PC-3 (cell line): ENCODE results near the gene UFD1. TPM values are rescaled to one million over a fixed set of nuclear protein-coding genes. Genes with fewer than 3 reads are reported as not detected.

Experiments used
- ATAC-seq: fragments of 200-7000 bp; cut with Tn5 transposase; 2 replicates; pipeline ENCODE4 v1.9.1; 2020; ENCODE audit warnings: mild to moderate bottlenecking, moderate library complexity
- BruUV-seq: library from RNA; stranded (reverse); fragments of 400-500 nt; replicated peaks from 2 replicates; lab custom pipeline; 2021; lab: Mats Ljungman, UMichigan
- CTCF ChIA-PET: fragments of 300-600 bp; sonication (Branson Sonifier 250); formaldehyde crosslinking; loops from one replicate; lab custom pipeline; 2022; ENCODE audit warnings: antibody characterized with exemption; lab: Charles Lee
- POLR2A ChIA-PET: fragments of 300-600 bp; sonication (Branson Sonifier 250); formaldehyde crosslinking; loops from one replicate; lab custom pipeline; 2022; ENCODE audit warnings: antibody characterized with exemption; ENCODE audit not compliant: unreplicated experiment; lab: Charles Lee
- DNase-seq: peaks from one replicate; pipeline ENCODE4 v3.0.0-alpha.2; 2015
- H2AFZ ChIP-seq: fragments of 300-600 bp; sonication (generic); 2 replicates; pipeline ENCODE4 v1.6.0; 2016; ENCODE audit warnings: antibody characterized with exemption, low read length
- H3F3A ChIP-seq: fragments of 300-600 bp; sonication (generic); one replicate; pipeline ENCODE4 v1.6.0; 2017; ENCODE audit warnings: antibody characterized with exemption, low read length, control low read depth, mild to moderate bottlenecking; ENCODE audit not compliant: unreplicated experiment
- H3K27ac ChIP-seq: fragments of 300-600 bp; sonication (generic); 2 replicates; pipeline ENCODE4 v1.5.1; 2016; ENCODE audit warnings: mild to moderate bottlenecking, low read length
- H3K27me3 ChIP-seq: fragments of 300-600 bp; sonication (generic); 2 replicates; pipeline ENCODE4 v1.6.1; 2016; ENCODE audit warnings: low read length, mixed read lengths
- H3K36me3 ChIP-seq: fragments of 300-600 bp; sonication (generic); 2 replicates; pipeline ENCODE4 v1.6.1; 2016; ENCODE audit warnings: low read depth, mixed run types, low read length, mixed read lengths
- H3K4me1 ChIP-seq: fragments of 300-600 bp; sonication (generic); 2 replicates; pipeline ENCODE4 v1.5.1; 2016; ENCODE audit warnings: low read length; ENCODE audit not compliant: insufficient read depth
- H3K4me2 ChIP-seq: fragments of 300-600 bp; sonication (generic); 2 replicates; pipeline ENCODE4 v1.6.0; 2016; ENCODE audit warnings: low read length
- H3K4me3 ChIP-seq: fragments of 300-600 bp; sonication (generic); 2 replicates; pipeline ENCODE4 v1.5.1; 2016; ENCODE audit warnings: mild to moderate bottlenecking, low read length, mixed read lengths
- H3K79me2 ChIP-seq: fragments of 300-600 bp; sonication (generic); 2 replicates; pipeline ENCODE4 v1.6.1; 2017; ENCODE audit warnings: low read length, mixed read lengths
- H3K9ac ChIP-seq: fragments of 300-600 bp; sonication (generic); 2 replicates; pipeline ENCODE4 v1.6.0; 2016; ENCODE audit warnings: mild to moderate bottlenecking, low read length
- H3K9me2 ChIP-seq: fragments of 300-600 bp; sonication (generic); replicated peaks from 2 replicates; pipeline ENCODE4 v1.6.1; 2016; ENCODE audit warnings: mixed run types, low read length, mixed read lengths
- H3K9me3 ChIP-seq: fragments of 300-600 bp; sonication (generic); 2 replicates; pipeline ENCODE4 v1.6.1; 2016; ENCODE audit warnings: low read length, mixed read lengths
- H4K20me1 ChIP-seq: fragments of 300-600 bp; sonication (generic); 2 replicates; pipeline ENCODE4 v1.6.1; 2016; ENCODE audit warnings: low read length, mixed read lengths
- CTCF ChIP-seq: fragments of 300-600 bp; sonication (generic); conservative IDR thresholded peaks from 2 replicates; pipeline ENCODE4 v1.5.1; 2017; ENCODE audit warnings: antibody characterized with exemption, low read depth, mild to moderate bottlenecking, low read length
- EZH2 ChIP-seq: fragments of 300-600 bp; sonication (generic); IDR thresholded peaks from one replicate; pipeline ENCODE4 v1.6.1; 2017; ENCODE audit warnings: antibody characterized with exemption, mild to moderate bottlenecking, low read length; ENCODE audit not compliant: unreplicated experiment
- EZH2phosphoT487 ChIP-seq: fragments of 300-600 bp; sonication (generic); IDR thresholded peaks from 2 replicates; pipeline ENCODE4 v1.6.1; 2018; ENCODE audit warnings: mild to moderate bottlenecking, antibody characterized with exemption, low read length, borderline replicate concordance
- intact Hi-C: fragments of 100-400 bp; cut with micrococcal nuclease; formaldehyde crosslinking; loops from 2 replicates; pipeline ENCODE4 v1.9.0; 2023
- total RNA-seq: library from RNA; depleted of rRNA; stranded (reverse); fragments of >200 nt; gene quantifications from 2 replicates; pipeline ENCODE4 v1.2.3, GENCODE V29; 2014

The UFD1 gene
- total RNA-seq, 1 experiment from 2014 or later: 92.6 TPM

GRCh38 chr22:19460036-19460435 lies 19.0 kb downstream of the UFD1 start:
- ChIA-PET POLR2A (no interaction called here), CTCF (no interaction called here)
- Histone ChIP-seq H3K27ac (no peak overlapping the region), H3K27me3 (no peaks in the 10 kb centered on the region), H3K4me1 (no peaks in the 10 kb centered on the region), H3K9me3 (no peaks in the 10 kb centered on the region), H3K36me3 (peaks cover 30% of the 10 kb centered on the region), H3K79me2 (no peaks in the 10 kb centered on the region), H3K4me3 (no peak overlapping the region), H2AFZ (no peak overlapping the region), H3F3A (no peaks in the 10 kb centered on the region), H3K9ac (no peak overlapping the region), H3K4me2 (no peak overlapping the region), H4K20me1 (no peaks in the 10 kb centered on the region), H3K9me2 (no peaks in the 10 kb centered on the region)
- intact Hi-C loops: no loop called here
- no TSS peak for BruUV-seq
- DNase-seq: no peak
- TF ChIP-seq CTCF: no peak
- TF ChIP-seq EZH2: no peak
- no peak for TF ChIP-seq EZH2phosphoT487
- ATAC-seq: no peak

- CTCF ChIA-PET: no interaction called here
- H2AFZ ChIP-seq: no peak overlapping the region
- ATAC-seq: no peak
- no peak overlapping the region for H3K9ac ChIP-seq
- peaks cover 34% of the 10 kb centered on the region; the same call in 1 of the 2 replicates for H3K36me3 ChIP-seq
- H3K9me2 ChIP-seq: no peaks in the 10 kb centered on the region
- H3K79me2 ChIP-seq: no peaks in the 10 kb centered on the region
- H3K4me3 ChIP-seq: no peak overlapping the region
- TF ChIP-seq EZH2 (no peak), CTCF (no peak), EZH2phosphoT487 (no peak)
- POLR2A ChIA-PET: no interaction called here
- intact Hi-C loops: no loop called here
- BruUV-seq: no TSS peak
- H3K9me3 ChIP-seq: no peaks in the 10 kb centered on the region
- H3K27me3 ChIP-seq: no peaks in the 10 kb centered on the region
- H3F3A ChIP-seq: no peaks in the 10 kb centered on the region
- no peaks in the 10 kb centered on the region for H3K4me1 ChIP-seq
- H4K20me1 ChIP-seq: no peaks in the 10 kb centered on the region
- no peak overlapping the region for H3K27ac ChIP-seq
- DNase-seq: no peak
- no peak overlapping the region for H3K4me2 ChIP-seq
These were observed 21.1 kb downstream of the UFD1 start for GRCh38 chr22:19457828-19458428.

DNA sequence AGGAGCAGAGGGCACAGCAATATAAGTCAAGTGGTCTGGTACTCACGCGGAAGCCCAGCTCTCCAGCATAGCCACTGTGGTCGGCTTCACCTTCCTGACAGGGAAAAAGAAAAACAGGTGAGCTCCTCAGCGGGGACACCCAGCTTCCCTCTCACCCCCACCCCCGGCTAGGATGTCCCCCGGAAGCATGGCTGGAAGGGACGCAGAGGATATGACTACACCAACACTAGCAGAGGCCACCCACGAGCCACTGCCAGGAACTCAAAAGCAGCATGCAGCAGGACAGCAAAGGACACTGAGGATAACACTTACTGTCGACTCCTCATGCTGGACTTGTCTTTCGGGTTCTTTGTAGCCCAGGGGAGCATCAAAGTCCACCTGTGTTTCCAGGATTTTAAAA lies 22.5 kb downstream of the UFD1 start:
- Histone ChIP-seq H3K4me3 (no peak overlapping the region), H3K4me1 (no peaks in the 10 kb centered on the region), H3K4me2 (no peak overlapping the region), H3K27me3 (no peaks in the 10 kb centered on the region), H4K20me1 (no peaks in the 10 kb centered on the region), H3K9me3 (no peaks in the 10 kb centered on the region), H3F3A (no peaks in the 10 kb centered on the region), H3K36me3 (peaks cover 32% of the 10 kb centered on the region; the same call in 1 of the 2 replicates), H3K9me2 (no peaks in the 10 kb centered on the region), H3K27ac (no peak overlapping the region), H3K9ac (no peak overlapping the region), H2AFZ (no peak overlapping the region), H3K79me2 (no peaks in the 10 kb centered on the region)
- POLR2A ChIA-PET: no interaction called here
- TF ChIP-seq CTCF (no peak), EZH2phosphoT487 (no peak), EZH2 (no peak)
- CTCF ChIA-PET: no interaction called here
- DNase-seq (no peak), ATAC-seq (no peak)
- intact Hi-C loops: no loop called here
- no TSS peak for BruUV-seq
